CD14-positive monocyte (primary cell): ENCODE data around the gene ANXA2. TPM values are rescaled to one million over a fixed set of nuclear protein-coding genes. Genes with fewer than 3 reads are reported as not detected.

Source experiments
- DNase-seq, 3 donors: peaks; one replicate each; pipeline ENCODE4 v3.0.0-alpha.2; 2011 to 2022
- H2AFZ ChIP-seq: 2 replicates; pipeline ENCODE4 v1.6.0; 2012; ENCODE audit warnings: mild to moderate bottlenecking, low read depth, low read length, inconsistent platforms; ENCODE audit not compliant: insufficient read depth, poor library complexity, severe bottlenecking
- H3K27ac ChIP-seq, 2 donors: 1 replicate in 1 of 2; 2 replicates in 1 of 2; pipeline ENCODE4 v1.5.1; 2012 to 2013; ENCODE audit warnings: low read length in 2 of 2, control low read depth in 1 of 2, inconsistent platforms in 1 of 2, low read depth in 1 of 2, mild to moderate bottlenecking in 1 of 2
- H3K27me3 ChIP-seq, 2 donors: one replicate each; pipeline versions ENCODE4 v1.6.0 to v1.6.1; 2011 to 2013; ENCODE audit warnings: low read length in 2 of 2; ENCODE audit not compliant: control insufficient read depth in 2 of 2, insufficient read depth in 2 of 2
- H3K36me3 ChIP-seq, 2 donors: replicated peaks in 1 of 2; 1 replicate in 1 of 2; 2 replicates in 1 of 2; pipeline versions ENCODE4 v1.5.1 to v1.6.1; 2012 to 2013; ENCODE audit warnings: low read length in 2 of 2, control low read depth in 1 of 2, inconsistent platforms in 1 of 2, mild to moderate bottlenecking in 1 of 2; ENCODE audit not compliant: insufficient read depth in 2 of 2, control insufficient read depth in 1 of 2
- H3K4me1 ChIP-seq, 2 donors: 1 replicate in 1 of 2; 2 replicates in 1 of 2; pipeline versions ENCODE4 v1.5.1 to v1.6.1; 2012 to 2013; ENCODE audit warnings: low read length in 2 of 2, control low read depth in 1 of 2, inconsistent platforms in 1 of 2, mild to moderate bottlenecking in 1 of 2, moderate library complexity in 1 of 2; ENCODE audit not compliant: insufficient read depth in 2 of 2, control insufficient read depth in 1 of 2
- H3K4me2 ChIP-seq: replicated peaks from 2 replicates; pipeline ENCODE3; 2012; ENCODE audit warnings: low read length, moderate library complexity, mild to moderate bottlenecking; ENCODE audit not compliant: poor library complexity, severe bottlenecking; ENCODE audit errors: extremely low read depth
- H3K4me3 ChIP-seq, 3 experiments: fragments of 200-600 bp in 1 of 3; sonication (generic) in 1 of 3; replicated peaks in 1 of 3; 1 replicate in 2 of 3; 2 replicates in 1 of 3; pipeline ENCODE4 v1.5.1; 2011 to 2013; ENCODE audit warnings: low read length in 3 of 3, mild to moderate bottlenecking in 3 of 3, control low read depth in 2 of 3, low read depth in 2 of 3, inconsistent platforms in 1 of 3, moderate library complexity in 1 of 3
- H3K79me2 ChIP-seq: 2 replicates; pipeline ENCODE4 v1.6.0; 2012; ENCODE audit warnings: mild to moderate bottlenecking, control low read depth, inconsistent platforms, low read length, moderate library complexity; ENCODE audit not compliant: insufficient read depth
- H3K9ac ChIP-seq: 2 replicates; pipeline ENCODE4 v1.6.0; 2017; ENCODE audit warnings: low read length, mild to moderate bottlenecking; ENCODE audit not compliant: insufficient read depth, poor library complexity, severe bottlenecking
- H3K9me3 ChIP-seq, 2 donors: replicated peaks in 1 of 2; 1 replicate in 1 of 2; 2 replicates in 1 of 2; pipeline versions ENCODE4 v1.5.1 to v1.6.1; 2012 to 2013; ENCODE audit warnings: low read length in 2 of 2, control low read depth in 1 of 2; ENCODE audit not compliant: control insufficient read depth in 1 of 2, insufficient read depth in 1 of 2
- H4K20me1 ChIP-seq: 2 replicates; pipeline ENCODE4 v1.6.0; 2012; ENCODE audit warnings: mild to moderate bottlenecking, low read length, control low read depth, moderate library complexity; ENCODE audit not compliant: insufficient read depth
- H3K27ac Mint-ChIP-seq, 7 donors: one replicate each; pipeline ENCODE4 v1.8.0; 2020; ENCODE audit warnings: mild to moderate bottlenecking in 7 of 7, mixed read lengths in 7 of 7, moderate library complexity in 6 of 7, inconsistent platforms in 2 of 7
- H3K27me3 Mint-ChIP-seq, 3 donors: one replicate each; pipeline ENCODE4 v1.8.0; 2021 to 2022; ENCODE audit warnings: low read depth in 3 of 3, mild to moderate bottlenecking in 3 of 3, mixed read lengths in 3 of 3, moderate library complexity in 3 of 3, inconsistent platforms in 1 of 3
- H3K36me3 Mint-ChIP-seq, 2 donors: one replicate each; pipeline ENCODE4 v1.8.0; 2020; ENCODE audit warnings: mixed read lengths in 2 of 2, inconsistent platforms in 1 of 2, mild to moderate bottlenecking in 1 of 2
- H3K4me1 Mint-ChIP-seq: one replicate; pipeline ENCODE4 v1.8.0; 2020; ENCODE audit warnings: mild to moderate bottlenecking, mixed read lengths
- H3K4me3 Mint-ChIP-seq, 2 donors: one replicate each; pipeline ENCODE4 v1.8.0; 2020; ENCODE audit warnings: mild to moderate bottlenecking in 2 of 2, mixed read lengths in 2 of 2, moderate library complexity in 1 of 2
- H3K9me3 Mint-ChIP-seq, 7 donors: one replicate each; pipeline ENCODE4 v1.8.0; 2020 to 2022; ENCODE audit warnings: mixed read lengths in 7 of 7, mild to moderate bottlenecking in 6 of 7, moderate library complexity in 6 of 7, inconsistent platforms in 2 of 7
- WGBS: methylation state at CpG from one replicate; pipeline ENCODE4 v1.1.5; 2013; ENCODE audit warnings: missing lambda C conversion rate; ENCODE audit not compliant: insufficient coverage; 5-methylcytosine and 5-hydroxymethylcytosine counted together
- intact Hi-C, 2 donors: fragments of 100-400 bp; cut with micrococcal nuclease; formaldehyde crosslinking; loops; one replicate each; pipeline versions ENCODE4 v1.15.0 to v1.15.1; 2023
- polyA plus RNA-seq, 3 donors: library from polyadenylated mRNA; depleted of rRNA in 1 of 3; unstranded in 2 of 3; stranded (reverse) in 1 of 3; fragments of 300-500 nt in 2 of 3; fragments of >200 nt in 1 of 3; fragmentation: Illumina TruSeq in 2 of 3; gene quantifications; 1 replicate in 2 of 3; 2 replicates in 1 of 3; pipeline ENCODE4 v1.2.3, GENCODE V29; 2012 to 2021
- TF ChIP-seq, protein P1 (sequence below): fragments of 200-600 bp; IDR thresholded peaks from one replicate; pipeline ENCODE4 v1.8.0; 2022; ENCODE audit warnings: antibody characterized with exemption, mild to moderate bottlenecking

Gene ANXA2
- polyA plus RNA-seq, 3 donors: 966 to 2,079 (median 2,046) TPM

DNA sequence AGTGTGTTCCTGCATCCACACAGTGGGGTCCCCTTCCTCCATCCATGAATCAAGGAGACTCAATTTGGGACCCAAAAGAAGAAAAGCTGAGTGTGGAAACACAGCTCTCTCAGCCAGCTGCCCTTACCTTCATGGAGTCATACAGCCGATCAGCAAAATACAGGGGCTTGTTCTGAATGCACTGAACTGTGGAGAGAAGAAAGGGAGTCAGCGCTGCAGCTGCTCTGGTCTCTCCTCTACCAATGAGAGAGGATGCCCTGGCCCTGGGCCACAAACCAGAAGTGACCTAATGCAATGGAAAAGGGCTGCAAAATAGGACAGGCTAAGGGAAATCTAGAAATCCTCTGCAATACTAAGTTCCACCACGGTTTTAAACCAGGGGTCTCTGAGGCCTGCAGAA is 46.7 kb downstream of the ANXA2 start:
- H2AFZ ChIP-seq: no peak overlapping the region
- H3K4me3 Mint-ChIP-seq: no peak overlapping the region
- H3K4me1 Mint-ChIP-seq: peaks cover 1% of the 10 kb centered on the region
- 17% methylated on average over 1 of the region's 3 CpGs for WGBS
- H3K36me3 Mint-ChIP-seq: peaks cover 93 to 95% of the 10 kb centered on the region in 2 donors
- peaks cover 95 to 97% of the 10 kb centered on the region in 2 donors for H3K36me3 ChIP-seq
- H3K4me1 ChIP-seq: no peaks in the 10 kb centered on the region
- H3K27me3 Mint-ChIP-seq: peaks cover 0 to 2% (median 1%) of the 10 kb centered on the region in 3 donors
- H4K20me1 ChIP-seq: peaks cover 97% of the 10 kb centered on the region
- H3K4me3 ChIP-seq: no peak overlapping the region
- H3K27me3 ChIP-seq: no peaks in the 10 kb centered on the region
- H3K9ac ChIP-seq: no peak overlapping the region
- TF ChIP-seq, protein P1, sequence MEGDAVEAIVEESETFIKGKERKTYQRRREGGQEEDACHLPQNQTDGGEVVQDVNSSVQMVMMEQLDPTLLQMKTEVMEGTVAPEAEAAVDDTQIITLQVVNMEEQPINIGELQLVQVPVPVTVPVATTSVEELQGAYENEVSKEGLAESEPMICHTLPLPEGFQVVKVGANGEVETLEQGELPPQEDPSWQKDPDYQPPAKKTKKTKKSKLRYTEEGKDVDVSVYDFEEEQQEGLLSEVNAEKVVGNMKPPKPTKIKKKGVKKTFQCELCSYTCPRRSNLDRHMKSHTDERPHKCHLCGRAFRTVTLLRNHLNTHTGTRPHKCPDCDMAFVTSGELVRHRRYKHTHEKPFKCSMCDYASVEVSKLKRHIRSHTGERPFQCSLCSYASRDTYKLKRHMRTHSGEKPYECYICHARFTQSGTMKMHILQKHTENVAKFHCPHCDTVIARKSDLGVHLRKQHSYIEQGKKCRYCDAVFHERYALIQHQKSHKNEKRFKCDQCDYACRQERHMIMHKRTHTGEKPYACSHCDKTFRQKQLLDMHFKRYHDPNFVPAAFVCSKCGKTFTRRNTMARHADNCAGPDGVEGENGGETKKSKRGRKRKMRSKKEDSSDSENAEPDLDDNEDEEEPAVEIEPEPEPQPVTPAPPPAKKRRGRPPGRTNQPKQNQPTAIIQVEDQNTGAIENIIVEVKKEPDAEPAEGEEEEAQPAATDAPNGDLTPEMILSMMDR: no peak
- no peak overlapping the region for H3K4me2 ChIP-seq
- peaks cover 0 to 4% (median 0%) of the 10 kb centered on the region in 7 donors for H3K9me3 Mint-ChIP-seq
- no peaks in the 10 kb centered on the region for H3K9me3 ChIP-seq
- peak overlapping the region in 1 of 2 donors; percentile 22 for H3K27ac ChIP-seq
- peaks cover 27% of the 10 kb centered on the region for H3K79me2 ChIP-seq
- intact Hi-C loops: no loop called here
- peak overlapping the region in 3 of 7 donors; percentile 42 to 75 (median 51) for H3K27ac Mint-ChIP-seq
- DNase-seq: no peak

GRCh38 chr15:60350108-60350507 is 47.7 kb downstream of the ANXA2 start:
- H3K9me3 Mint-ChIP-seq: peaks cover 0 to 4% (median 0%) of the 10 kb centered on the region in 7 donors
- peaks cover 0 to 2% (median 1%) of the 10 kb centered on the region in 3 donors for H3K27me3 Mint-ChIP-seq
- Histone ChIP-seq H3K4me3 (no peak overlapping the region), H3K9ac (no peak overlapping the region), H3K27me3 (no peaks in the 10 kb centered on the region), H3K79me2 (peaks cover 18% of the 10 kb centered on the region), H3K27ac (peak overlapping the region in 1 of 2 donors; percentile 22), H4K20me1 (peaks cover 96% of the 10 kb centered on the region), H3K9me3 (no peaks in the 10 kb centered on the region), H3K36me3 (peaks cover 92 to 97% of the 10 kb centered on the region in 2 donors), H3K4me1 (no peaks in the 10 kb centered on the region), H2AFZ (no peak overlapping the region), H3K4me2 (no peak overlapping the region)
- peak overlapping the region in 3 of 7 donors; percentile 15 to 32 (median 16) for H3K27ac Mint-ChIP-seq
- peaks cover 90 to 94% of the 10 kb centered on the region in 2 donors for H3K36me3 Mint-ChIP-seq
- TF ChIP-seq, protein P1: no peak
- H3K4me3 Mint-ChIP-seq: no peak overlapping the region
- peaks cover 1% of the 10 kb centered on the region for H3K4me1 Mint-ChIP-seq
- DNase-seq: no peak
- WGBS: 100% methylated on average over 2 of the region's 2 CpGs
- intact Hi-C loops: no loop called here
